GM19468 (cell line): ENCODE measurements around the gene SLC22A7.

Source experiments
- ATAC-seq: cut with Tn5 transposase; IDR thresholded peaks from one replicate; pipeline ENCODE4 v1.9.1; 2021; ENCODE audit warnings: mild to moderate bottlenecking, moderate library complexity, moderate number of reproducible peaks; ENCODE audit not compliant: unreplicated experiment; ENCODE audit errors: extremely low read depth

The SLC22A7 gene

GRCh38 chr6:43282060-43282459 is 16.0 kb upstream of the SLC22A7 start:
- ATAC-seq: no peak

- no peak for ATAC-seq
Observed at GRCh38 chr6:43282636-43283513, 15.2 kb upstream of the SLC22A7 start.

- no peak for ATAC-seq
Observed at GRCh38 chr6:43283514-43283901, 14.6 kb upstream of the SLC22A7 start.

- no peak for ATAC-seq
Observed at GRCh38 chr6:43283905-43284304, 14.2 kb upstream of the SLC22A7 start.

- ATAC-seq: no peak
Observed at GRCh38 chr6:43284991-43285781, 12.9 kb upstream of the SLC22A7 start.

GRCh38 chr6:43285832-43286231 is 12.2 kb upstream of the SLC22A7 start:
- no peak for ATAC-seq

- no peak for ATAC-seq
Observed at GRCh38 chr6:43286456-43286979, 11.5 kb upstream of the SLC22A7 start.

GRCh38 chr6:43286980-43287716 is 10.9 kb upstream of the SLC22A7 start:
- no peak for ATAC-seq

- no peak for ATAC-seq
Observed at GRCh38 chr6:43287717-43288679, 10.1 kb upstream of the SLC22A7 start.

- no peak for ATAC-seq
Observed at GRCh38 chr6:43290339-43290904, 7.6 kb upstream of the SLC22A7 start.

- no peak for ATAC-seq
Observed at GRCh38 chr6:43290905-43291355, 7.1 kb upstream of the SLC22A7 start.

GRCh38 chr6:43291708-43292107 is 6.4 kb upstream of the SLC22A7 start:
- ATAC-seq: no peak

GRCh38 chr6:43292341-43292740 is 5.7 kb upstream of the SLC22A7 start:
- ATAC-seq: no peak

GRCh38 chr6:43292763-43293318 is 5.2 kb upstream of the SLC22A7 start:
- no peak for ATAC-seq

- no peak for ATAC-seq
Observed at GRCh38 chr6:43293698-43294097, 4.4 kb upstream of the SLC22A7 start.

GRCh38 chr6:43294536-43294935 is 3.5 kb upstream of the SLC22A7 start:
- no peak for ATAC-seq

GRCh38 chr6:43295456-43295855 is 2.6 kb upstream of the SLC22A7 start:
- no peak for ATAC-seq

- ATAC-seq: no peak
Observed at GRCh38 chr6:43296780-43297497, 1.1 kb upstream of the SLC22A7 start.
